Stimulated activated CD4-positive, alpha-beta T cell treated with anti-CD3 and anti-CD28 coated beads, Interleukin-2, amount 100 ng/mL, for 48 hours (primary cell): Measurements from ENCODE around the gene ZNF726.
"Not testable (repeated sequence)": the region's sequence is repeated elsewhere in the genome, so short reads cannot be mapped to it uniquely, and the experiment has no call there.

Experiments
- DNase-seq, 2 donors: peaks; one replicate each; pipeline ENCODE4 v3.0.0-alpha.2; 2020

ZNF726 gene

DNA sequence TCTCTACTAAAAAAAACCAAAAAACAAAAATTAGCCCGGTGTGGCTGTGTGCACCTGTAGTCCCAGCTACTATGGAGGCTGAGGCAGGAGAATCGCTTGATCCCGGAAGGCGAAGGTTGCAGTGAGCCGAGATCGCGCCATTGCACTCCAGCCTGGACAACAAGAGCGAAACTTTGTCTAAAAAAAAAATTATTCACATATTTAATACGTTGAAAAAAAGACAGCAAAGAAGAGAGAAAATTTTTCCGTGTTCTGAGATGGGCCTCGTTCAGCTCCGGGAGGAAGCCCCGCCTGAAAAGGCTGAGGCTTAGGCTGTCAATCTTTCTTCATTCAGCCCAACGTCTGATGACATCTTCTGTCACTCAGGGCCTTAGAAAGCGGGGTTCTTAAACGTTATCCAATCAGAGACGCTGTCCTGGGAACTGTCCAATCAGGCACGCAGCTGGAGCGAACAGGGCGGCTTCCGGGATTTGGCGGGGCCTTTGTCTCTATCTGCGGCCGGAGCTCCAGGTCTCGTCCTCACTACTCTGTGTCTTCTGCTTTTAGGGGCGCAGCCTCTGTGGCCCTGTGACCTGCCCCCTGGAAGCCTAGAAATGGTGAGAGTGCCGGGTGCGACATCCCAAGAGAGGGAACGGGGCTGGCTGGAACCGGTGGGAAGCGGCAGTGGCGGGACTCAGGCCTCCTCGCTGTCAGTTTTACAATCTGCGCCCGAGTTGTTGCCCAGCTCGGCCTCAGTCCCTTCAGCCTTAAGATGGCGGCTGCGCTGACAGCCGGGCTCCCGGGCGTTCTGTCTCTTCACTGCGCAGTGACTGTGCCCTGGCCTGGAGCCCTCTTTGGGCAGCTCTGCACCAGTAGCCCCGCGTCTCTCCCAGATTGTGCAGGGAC lies at the start of gene ZNF726:
Gene ZNF726, plus strand, starts transcription at position 485 of the 885 bp plus-strand sequence. Its CDS starts 109 bp downstream, at position 594.
- peak; percentile 73 to 74 for DNase-seq

GRCh38 chr19:23867895-23868294 lies 46.8 kb upstream of the ZNF726 start:
- no peak for DNase-seq

- no peak for DNase-seq
Observed at GRCh38 chr19:23868630-23869029, 46.1 kb upstream of the ZNF726 start.

DNA sequence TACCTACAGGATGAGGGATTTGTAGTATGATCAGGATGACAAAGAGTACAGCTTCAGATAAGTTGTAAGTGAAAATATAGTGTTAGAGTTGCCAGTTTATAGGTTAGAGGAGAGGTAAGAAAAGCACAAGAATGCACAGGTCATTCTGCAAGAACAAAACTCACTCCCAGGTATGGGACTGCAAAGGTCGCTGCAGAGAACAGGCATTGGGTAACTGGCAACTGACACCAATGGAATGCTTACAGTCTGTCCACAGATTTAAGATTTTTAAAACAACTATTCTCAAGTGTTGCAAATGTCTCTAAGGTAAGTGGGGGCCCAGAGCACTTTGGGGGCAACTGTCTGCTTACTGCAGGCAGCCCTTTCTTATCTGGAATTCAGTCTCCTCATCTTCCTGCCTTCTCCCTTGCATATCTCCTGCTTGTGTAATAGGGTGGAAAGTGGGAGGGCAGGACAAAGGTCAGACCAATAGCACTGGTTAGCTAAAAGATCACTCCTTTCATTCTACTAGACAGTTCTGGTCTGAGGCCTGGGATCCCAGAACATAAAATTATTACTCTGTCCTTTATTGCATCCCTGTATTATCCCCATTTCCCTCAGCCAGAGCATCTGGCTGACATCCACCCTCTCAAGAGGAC lies 42.3 kb upstream of the ZNF726 start:
- DNase-seq, result no peak

DNA sequence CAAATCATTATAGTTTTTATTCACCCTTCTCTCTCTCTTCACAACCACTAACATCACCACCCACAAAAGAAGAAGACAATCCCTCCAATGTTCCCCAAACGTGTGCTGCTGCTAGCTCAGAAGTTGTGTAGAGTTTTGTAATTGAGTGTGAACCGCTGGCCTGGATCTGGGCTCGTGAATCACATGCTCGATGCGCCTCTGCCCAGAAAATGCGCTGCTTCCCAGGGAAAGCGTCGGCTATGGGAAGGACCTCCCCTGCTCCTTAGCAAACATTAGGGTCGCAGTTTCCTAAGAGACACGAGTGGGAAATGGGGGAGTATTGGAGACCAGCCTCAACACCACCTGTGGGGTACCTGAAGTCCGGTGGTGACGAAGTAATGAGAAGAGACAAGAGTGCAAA lies 38.4 kb upstream of the ZNF726 start:
- no peak for DNase-seq

GRCh38 chr19:23876756-23877155 lies 37.9 kb upstream of the ZNF726 start:
- not testable (repeated sequence) for DNase-seq

DNA sequence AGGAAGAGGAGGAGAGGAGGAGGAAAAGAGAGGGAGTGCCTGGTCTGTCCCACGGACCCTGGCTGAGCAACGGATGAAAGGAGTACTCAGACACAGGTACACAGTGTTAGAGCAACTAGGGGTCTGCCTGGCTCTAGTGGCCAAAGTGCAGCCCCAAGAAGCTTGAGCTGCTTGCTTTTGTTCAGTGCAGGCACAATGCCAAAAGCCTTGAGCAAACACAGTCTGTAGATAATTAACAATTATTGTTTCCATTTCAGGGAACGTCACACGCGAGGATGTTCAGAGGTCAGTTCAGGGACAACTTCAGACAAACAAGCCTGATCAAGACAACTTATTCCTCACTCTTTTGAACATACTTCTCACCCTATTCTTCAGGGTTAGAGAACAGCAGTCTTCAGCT lies 32.2 kb upstream of the ZNF726 start:
- no peak for DNase-seq

- no peak for DNase-seq
Observed at GRCh38 chr19:23884363-23884762, 30.3 kb upstream of the ZNF726 start.

DNA sequence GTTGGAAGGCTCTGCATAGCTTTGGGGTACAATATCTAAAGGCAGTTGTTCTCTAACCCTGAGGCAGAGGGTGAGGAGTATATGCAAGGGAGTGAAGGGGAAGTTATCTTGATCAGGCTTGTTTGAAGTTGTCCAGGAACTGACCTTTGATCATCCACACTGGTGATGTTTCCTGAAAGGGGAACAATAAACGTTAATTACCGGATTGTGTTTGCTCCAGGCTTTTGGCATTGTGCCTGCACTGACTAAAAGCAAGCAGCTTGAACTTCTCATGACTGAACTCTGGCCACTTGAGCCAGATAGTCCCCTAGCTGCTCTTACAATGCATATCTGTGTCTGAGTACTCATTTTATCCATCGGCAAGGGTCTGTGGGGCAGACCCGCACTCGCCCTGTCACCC lies 27.0 kb upstream of the ZNF726 start:
- DNase-seq, result no peak

DNA sequence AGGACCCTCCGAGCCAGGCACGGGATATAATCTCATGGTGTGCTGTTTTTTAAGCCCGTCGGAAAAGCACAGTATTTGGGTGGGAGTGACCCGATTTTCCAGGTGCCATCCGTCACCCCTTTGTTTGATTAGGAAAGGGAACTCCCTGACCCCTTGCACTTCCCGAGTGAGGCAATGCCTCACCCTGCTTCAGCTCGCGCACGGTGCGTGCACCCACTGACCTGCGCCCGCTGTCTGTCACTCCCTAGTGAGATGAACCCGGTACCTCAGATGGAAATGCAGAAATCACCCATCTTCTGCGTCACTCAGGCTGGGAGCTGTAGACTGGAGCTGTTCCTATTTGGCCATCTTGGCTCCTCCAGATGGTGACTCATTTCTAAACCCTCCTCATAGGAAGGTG lies 18.6 kb upstream of the ZNF726 start:
- not testable (repeated sequence) for DNase-seq

DNA sequence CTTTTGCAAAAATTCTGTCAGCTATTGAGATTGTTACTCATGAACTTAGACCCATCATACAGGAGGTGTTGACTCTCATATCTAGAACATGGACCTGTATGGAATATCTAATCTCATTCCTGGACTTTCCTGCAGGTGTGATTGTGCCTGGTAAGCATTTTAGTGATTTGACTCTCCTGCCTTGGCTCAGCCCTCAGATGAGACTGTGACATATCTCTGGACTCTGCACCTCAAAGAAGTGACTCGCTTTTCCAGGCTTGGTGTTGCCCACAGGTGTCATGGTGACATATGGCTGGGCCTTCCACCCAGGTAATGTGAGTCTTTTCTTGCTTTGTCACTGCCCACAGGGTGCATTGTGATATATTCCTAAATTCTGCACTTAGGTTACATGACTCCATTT lies 17.8 kb upstream of the ZNF726 start:
- DNase-seq, result no peak

DNA sequence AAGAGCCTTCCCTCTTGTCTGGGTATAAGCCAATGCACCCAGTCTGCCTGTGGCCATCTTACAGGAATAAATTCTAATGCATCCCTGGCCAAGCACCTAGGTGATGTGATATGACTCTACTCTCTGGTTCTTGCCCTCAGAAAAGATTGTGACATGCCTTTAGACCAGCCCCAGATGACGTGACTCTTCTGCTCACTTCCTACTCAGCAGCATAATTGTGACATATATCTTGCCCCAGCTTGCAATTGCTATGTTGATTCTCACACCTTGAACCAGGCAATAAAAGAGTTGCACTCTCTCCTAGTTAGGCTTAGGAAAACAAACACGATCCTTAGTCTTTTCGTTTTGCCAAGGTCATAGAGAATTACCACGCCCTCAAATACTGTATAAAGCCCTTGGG lies 13.3 kb upstream of the ZNF726 start:
- DNase-seq, result no peak

- no peak for DNase-seq
Observed at GRCh38 chr19:23904406-23904805, 10.3 kb upstream of the ZNF726 start.

DNA sequence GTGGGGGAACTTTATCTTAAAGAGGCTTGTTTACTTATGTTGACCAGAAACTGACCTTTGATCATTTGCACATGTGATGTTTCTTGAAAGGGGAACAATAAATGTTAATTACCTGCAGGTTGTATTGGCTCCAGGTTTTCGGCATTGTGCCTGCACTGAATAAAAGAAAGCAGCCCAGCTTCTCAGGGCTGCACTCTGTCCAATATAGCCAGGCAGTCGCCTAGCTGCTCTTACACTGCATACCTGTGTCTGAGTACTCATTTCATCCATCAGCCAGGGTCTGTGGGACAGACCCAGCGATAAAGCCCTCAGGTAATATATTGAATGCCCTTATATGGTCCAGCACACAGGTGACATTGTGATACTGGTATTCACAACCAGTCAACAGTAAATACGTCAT lies 8.9 kb upstream of the ZNF726 start:
- DNase-seq, result no peak

DNA sequence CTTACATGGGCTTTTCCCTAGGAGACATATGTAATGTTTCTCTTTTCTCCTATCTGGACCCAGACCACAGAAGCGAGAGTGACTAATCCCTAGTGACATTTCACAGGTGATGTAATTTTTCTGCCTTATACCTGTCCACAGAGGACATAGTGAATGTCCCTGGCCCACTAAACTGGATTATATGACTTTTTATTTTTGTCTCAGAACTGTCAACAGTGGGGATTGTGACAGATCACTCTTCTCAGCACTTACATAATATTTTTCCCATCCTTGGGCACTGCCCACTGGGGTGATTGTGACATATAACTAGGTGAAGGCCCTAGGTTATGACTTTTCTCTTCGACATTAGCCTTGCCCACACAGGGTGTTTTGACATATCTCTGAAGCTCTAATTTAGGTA lies 7.9 kb upstream of the ZNF726 start:
- no peak for DNase-seq

GRCh38 chr19:23908165-23908564 lies 6.5 kb upstream of the ZNF726 start:
- no peak for DNase-seq

DNA sequence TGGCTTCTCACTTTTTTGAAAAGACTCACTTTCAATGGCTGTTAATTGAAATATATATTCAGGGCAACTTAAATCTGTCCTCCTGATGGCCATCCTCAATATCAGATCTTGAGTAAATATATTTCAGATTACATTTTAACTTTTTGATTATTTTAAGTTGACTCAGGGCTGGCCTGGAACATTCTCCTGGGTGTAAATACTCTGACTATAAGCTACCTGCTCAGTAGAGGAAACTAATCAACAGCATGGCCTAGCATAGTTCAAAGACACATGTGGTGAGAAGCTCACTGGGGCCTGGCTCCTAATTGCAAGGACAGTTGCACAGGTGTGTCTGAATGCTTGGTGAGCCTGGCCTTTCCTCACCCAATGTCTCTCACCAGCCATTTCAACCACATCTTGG lies 5.5 kb upstream of the ZNF726 start:
- DNase-seq, result no peak

- no peak for DNase-seq
Observed at GRCh38 chr19:23913931-23914330, 755 bp upstream of the ZNF726 start.

- DNase-seq, result no peak
Observed at GRCh38 chr19:23916991-23917390, 2.3 kb downstream of the ZNF726 start.

DNA sequence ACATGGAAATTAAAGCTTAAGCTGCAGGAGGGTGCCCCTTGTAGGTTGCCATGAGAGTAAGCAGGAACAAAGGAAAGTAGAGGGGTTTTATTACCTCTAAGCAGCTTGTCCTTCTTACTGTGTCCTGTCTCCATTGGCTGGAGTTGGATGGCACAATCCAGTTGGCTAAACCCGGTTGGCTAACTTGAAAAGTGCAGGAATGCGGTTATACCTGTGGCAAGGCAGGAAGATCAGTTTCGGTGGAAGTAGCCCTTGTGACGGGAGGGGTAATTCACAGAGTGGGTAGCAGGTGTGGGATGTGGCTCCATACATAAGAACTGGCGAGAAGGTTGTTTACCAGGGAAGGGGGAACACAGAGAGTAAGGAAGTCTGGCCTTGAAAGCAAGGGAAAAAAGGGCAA lies 3.2 kb downstream of the ZNF726 start:
- no peak for DNase-seq

GRCh38 chr19:23925285-23925684 lies 10.6 kb downstream of the ZNF726 start:
- DNase-seq, result no peak

DNA sequence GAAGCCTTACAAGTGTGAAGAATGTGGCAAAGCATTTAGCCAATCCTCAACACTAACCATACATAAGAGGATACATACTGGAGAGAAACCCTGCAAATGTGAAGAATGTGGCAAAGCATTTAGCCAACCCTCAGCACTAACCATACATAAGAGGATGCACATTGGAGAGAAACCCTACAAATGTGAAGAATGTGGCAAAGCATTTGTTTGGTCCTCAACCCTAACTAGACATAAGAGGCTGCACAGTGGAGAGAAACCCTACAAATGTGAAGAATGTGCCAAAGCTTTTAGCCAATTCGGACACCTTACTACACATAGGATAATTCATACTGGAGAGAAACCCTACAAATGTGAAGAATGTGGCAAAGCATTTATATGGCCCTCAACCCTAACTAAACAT lies 18.2 kb downstream of the ZNF726 start:
- DNase-seq, result no peak

DNA sequence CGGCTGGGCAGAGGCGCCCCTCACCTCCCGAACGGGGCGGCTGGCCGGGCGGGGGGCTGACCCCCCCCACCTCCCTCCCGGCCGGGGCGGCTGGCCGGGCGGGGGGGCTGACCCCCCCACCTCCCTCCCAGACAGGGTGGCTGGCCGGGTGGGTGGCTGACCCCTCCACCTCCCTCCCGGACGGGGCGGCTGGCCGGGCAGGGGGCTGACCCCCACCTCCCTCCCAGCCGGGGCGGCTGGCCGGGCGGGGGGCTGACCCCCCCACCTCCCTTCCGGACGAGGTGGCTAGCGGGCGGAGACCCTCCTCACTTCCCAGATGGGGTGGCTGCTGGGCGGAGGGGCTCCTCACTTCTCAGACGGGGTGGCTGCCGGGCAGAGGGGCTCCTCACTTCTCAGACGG lies 22.3 kb downstream of the ZNF726 start:
- DNase-seq, result not testable (repeated sequence)

- no peak for DNase-seq
Observed at GRCh38 chr19:23943411-23943810, 28.7 kb downstream of the ZNF726 start.

DNA sequence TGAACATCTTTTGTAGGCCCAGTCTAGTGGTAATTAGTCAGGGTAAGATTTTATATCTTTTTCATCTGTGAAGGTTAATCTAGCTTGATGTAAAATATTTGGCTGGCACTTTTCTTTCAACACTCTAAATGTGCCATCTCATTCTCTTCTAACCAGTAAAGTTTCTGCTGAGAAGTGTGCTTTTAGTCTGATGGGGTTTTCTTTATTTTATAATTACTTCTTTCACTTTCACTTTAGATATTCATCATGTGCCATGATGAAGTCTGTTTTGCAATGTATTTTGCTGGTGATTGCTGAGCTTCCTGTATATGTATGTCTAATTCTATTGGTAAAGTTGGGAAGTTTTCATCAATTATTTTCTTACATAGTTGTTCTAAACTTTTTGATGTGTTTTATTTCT lies 31.9 kb downstream of the ZNF726 start:
- DNase-seq, result no peak
